Measurements from ENCODE around the gene GLYR1. TPM values are rescaled to one million over a fixed set of nuclear protein-coding genes. Genes with fewer than 3 reads are reported as not detected.

The GLYR1 gene
- polyA plus RNA-seq, 1 donor from 2014 or later = 78.6 TPM

DNA sequence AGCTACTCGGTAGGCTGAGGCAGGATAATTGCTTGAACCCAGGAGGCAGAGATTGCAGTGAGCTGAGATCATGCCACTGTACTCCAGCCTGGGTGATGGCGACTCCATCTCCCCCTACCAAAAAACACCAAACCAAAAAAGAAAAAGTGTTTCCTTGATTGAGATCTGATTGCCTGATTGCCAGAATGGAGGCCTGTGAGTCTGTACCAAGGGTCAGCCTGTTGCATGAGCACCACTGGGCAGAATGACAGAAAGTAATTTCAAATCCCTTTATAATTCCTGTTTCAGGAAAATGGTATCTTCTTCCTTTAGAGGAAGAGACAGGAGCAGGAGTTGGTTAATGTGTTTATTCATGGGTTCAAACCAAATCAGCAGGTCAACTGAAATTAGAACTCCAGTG is 8.7 kb upstream of the GLYR1 start:
- no peak overlapping the region for H3K27ac ChIP-seq (ENCODE audit: low read length)
- peaks cover 8% of the 10 kb centered on the region for H3K79me2 ChIP-seq (replicated peaks; ENCODE audit: insufficient read depth, low read length)
- H3F3A ChIP-seq (ENCODE audit: insufficient read depth, low read length, poor library complexity, severe bottlenecking) = no peaks in the 10 kb centered on the region
- no peak overlapping the region for H2AFZ ChIP-seq (ENCODE audit: low read depth, low read length)
- H4K20me1 ChIP-seq (ENCODE audit: insufficient read depth) = no peaks in the 10 kb centered on the region
- no peak for TF ChIP-seq POLR2AphosphoS5 (IDR thresholded peaks at IDR 0.05)
- TF ChIP-seq, protein P1, sequence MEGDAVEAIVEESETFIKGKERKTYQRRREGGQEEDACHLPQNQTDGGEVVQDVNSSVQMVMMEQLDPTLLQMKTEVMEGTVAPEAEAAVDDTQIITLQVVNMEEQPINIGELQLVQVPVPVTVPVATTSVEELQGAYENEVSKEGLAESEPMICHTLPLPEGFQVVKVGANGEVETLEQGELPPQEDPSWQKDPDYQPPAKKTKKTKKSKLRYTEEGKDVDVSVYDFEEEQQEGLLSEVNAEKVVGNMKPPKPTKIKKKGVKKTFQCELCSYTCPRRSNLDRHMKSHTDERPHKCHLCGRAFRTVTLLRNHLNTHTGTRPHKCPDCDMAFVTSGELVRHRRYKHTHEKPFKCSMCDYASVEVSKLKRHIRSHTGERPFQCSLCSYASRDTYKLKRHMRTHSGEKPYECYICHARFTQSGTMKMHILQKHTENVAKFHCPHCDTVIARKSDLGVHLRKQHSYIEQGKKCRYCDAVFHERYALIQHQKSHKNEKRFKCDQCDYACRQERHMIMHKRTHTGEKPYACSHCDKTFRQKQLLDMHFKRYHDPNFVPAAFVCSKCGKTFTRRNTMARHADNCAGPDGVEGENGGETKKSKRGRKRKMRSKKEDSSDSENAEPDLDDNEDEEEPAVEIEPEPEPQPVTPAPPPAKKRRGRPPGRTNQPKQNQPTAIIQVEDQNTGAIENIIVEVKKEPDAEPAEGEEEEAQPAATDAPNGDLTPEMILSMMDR (IDR thresholded peaks at IDR 0.05; ENCODE audit: poor library complexity, severe bottlenecking) = no peak
- TF ChIP-seq EP300 (conservative IDR thresholded peaks at IDR 0.05; ENCODE audit: poor library complexity, severe bottlenecking) = no peak
- TF ChIP-seq MXI1 (conservative IDR thresholded peaks at IDR 0.05; ENCODE audit: poor library complexity, severe bottlenecking) = no peak
- no peak overlapping the region for H3K9ac ChIP-seq (ENCODE audit: low read length)
- no peak overlapping the region for H3K4me3 ChIP-seq (ENCODE audit: low read length)
- no peaks in the 10 kb centered on the region for H3K9me2 ChIP-seq (ENCODE audit: insufficient read depth, low read length)
- H3K27me3 ChIP-seq (ENCODE audit: insufficient read depth, low read depth, low read length) = no peaks in the 10 kb centered on the region
- H3K36me3 ChIP-seq (ENCODE audit: insufficient read depth, low read length) = peaks cover 5% of the 10 kb centered on the region
- no peaks in the 10 kb centered on the region for H3K9me3 ChIP-seq (ENCODE audit: low read length)
- H3K4me2 ChIP-seq (ENCODE audit: low read length) = no peak overlapping the region

DNA sequence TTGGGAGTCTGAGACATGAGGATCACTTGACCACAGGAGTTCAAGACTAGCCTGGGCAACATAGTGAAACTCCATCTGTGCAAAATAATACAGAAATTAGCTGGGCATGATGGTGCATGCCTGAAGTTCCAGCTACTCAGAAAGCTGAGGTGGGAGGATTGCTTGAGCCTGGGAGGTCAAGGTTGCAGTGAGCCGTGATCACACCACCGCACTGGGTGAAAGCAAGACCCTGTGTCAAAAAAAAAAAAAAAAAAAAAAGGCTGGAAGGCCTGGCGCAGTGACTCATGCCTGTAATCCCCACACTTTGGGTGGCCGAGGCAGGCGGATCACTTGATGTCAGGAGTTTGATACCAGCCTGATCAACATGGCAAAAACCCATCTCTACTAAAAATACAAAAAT is 8.3 kb upstream of the GLYR1 start:
- Histone ChIP-seq H3K79me2 (replicated peaks; ENCODE audit: insufficient read depth, low read length) (peaks cover 13% of the 10 kb centered on the region), H2AFZ (ENCODE audit: low read depth, low read length) (no peak overlapping the region), H3K9ac (ENCODE audit: low read length) (no peak overlapping the region), H3K27ac (ENCODE audit: low read length) (no peak overlapping the region), H3K4me2 (ENCODE audit: low read length) (no peak overlapping the region), H3F3A (ENCODE audit: insufficient read depth, low read length, poor library complexity, severe bottlenecking) (no peaks in the 10 kb centered on the region), H3K27me3 (ENCODE audit: insufficient read depth, low read depth, low read length) (no peaks in the 10 kb centered on the region), H3K9me2 (ENCODE audit: insufficient read depth, low read length) (no peaks in the 10 kb centered on the region), H3K36me3 (ENCODE audit: insufficient read depth, low read length) (peaks cover 5% of the 10 kb centered on the region), H3K4me3 (ENCODE audit: low read length) (no peak overlapping the region), H3K9me3 (ENCODE audit: low read length) (no peaks in the 10 kb centered on the region), H4K20me1 (ENCODE audit: insufficient read depth) (no peaks in the 10 kb centered on the region)
- TF ChIP-seq TAF1 (IDR thresholded peaks at IDR 0.05; ENCODE audit: low read depth) (no peak), RAD21 (conservative IDR thresholded peaks at IDR 0.05) (no peak), POLR2AphosphoS5 (IDR thresholded peaks at IDR 0.05) (no peak), EZH2 (IDR thresholded peaks at IDR 0.05; ENCODE audit: borderline replicate concordance, insufficient read depth, low read length, poor library complexity, severe bottlenecking) (no peak), EP300 (conservative IDR thresholded peaks at IDR 0.05; ENCODE audit: poor library complexity, severe bottlenecking) (no peak), MXI1 (conservative IDR thresholded peaks at IDR 0.05; ENCODE audit: poor library complexity, severe bottlenecking) (no peak), SMC3 (conservative IDR thresholded peaks at IDR 0.05; ENCODE audit: poor library complexity) (no peak)
- TF ChIP-seq, protein P2, sequence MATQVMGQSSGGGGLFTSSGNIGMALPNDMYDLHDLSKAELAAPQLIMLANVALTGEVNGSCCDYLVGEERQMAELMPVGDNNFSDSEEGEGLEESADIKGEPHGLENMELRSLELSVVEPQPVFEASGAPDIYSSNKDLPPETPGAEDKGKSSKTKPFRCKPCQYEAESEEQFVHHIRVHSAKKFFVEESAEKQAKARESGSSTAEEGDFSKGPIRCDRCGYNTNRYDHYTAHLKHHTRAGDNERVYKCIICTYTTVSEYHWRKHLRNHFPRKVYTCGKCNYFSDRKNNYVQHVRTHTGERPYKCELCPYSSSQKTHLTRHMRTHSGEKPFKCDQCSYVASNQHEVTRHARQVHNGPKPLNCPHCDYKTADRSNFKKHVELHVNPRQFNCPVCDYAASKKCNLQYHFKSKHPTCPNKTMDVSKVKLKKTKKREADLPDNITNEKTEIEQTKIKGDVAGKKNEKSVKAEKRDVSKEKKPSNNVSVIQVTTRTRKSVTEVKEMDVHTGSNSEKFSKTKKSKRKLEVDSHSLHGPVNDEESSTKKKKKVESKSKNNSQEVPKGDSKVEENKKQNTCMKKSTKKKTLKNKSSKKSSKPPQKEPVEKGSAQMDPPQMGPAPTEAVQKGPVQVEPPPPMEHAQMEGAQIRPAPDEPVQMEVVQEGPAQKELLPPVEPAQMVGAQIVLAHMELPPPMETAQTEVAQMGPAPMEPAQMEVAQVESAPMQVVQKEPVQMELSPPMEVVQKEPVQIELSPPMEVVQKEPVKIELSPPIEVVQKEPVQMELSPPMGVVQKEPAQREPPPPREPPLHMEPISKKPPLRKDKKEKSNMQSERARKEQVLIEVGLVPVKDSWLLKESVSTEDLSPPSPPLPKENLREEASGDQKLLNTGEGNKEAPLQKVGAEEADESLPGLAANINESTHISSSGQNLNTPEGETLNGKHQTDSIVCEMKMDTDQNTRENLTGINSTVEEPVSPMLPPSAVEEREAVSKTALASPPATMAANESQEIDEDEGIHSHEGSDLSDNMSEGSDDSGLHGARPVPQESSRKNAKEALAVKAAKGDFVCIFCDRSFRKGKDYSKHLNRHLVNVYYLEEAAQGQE (IDR thresholded peaks at IDR 0.05; ENCODE audit: borderline replicate concordance) = no peak
- TF ChIP-seq, protein P1 (IDR thresholded peaks at IDR 0.05; ENCODE audit: poor library complexity, severe bottlenecking) = no peak

Data from neural cell (in vitro differentiated cells).